NT2/D1 (cell line): Measurements from ENCODE around the gene PAXX.

ENCODE experiments used
- SUZ12 ChIP-seq: IDR thresholded peaks from 2 replicates; pipeline ENCODE4 v1.6.1; 2011; ENCODE audit not compliant: insufficient read length, insufficient read depth; ENCODE audit errors: extremely low read depth
- YY1 ChIP-seq: IDR thresholded peaks from 2 replicates; pipeline ENCODE4 v1.6.1; 2011; ENCODE audit not compliant: insufficient read length, insufficient read depth

GRCh38 chr9:136951541-136952320 is 40.5 kb upstream of the PAXX start, which contains the start of gene LCN12:
- TF ChIP-seq YY1 (no peak), SUZ12 (no peak)
